Measurements from ENCODE around the gene PDZD8.
A peak's percentile ranks its signal among the peaks of the same experiment; 100 is the strongest.

The PDZD8 gene

DNA sequence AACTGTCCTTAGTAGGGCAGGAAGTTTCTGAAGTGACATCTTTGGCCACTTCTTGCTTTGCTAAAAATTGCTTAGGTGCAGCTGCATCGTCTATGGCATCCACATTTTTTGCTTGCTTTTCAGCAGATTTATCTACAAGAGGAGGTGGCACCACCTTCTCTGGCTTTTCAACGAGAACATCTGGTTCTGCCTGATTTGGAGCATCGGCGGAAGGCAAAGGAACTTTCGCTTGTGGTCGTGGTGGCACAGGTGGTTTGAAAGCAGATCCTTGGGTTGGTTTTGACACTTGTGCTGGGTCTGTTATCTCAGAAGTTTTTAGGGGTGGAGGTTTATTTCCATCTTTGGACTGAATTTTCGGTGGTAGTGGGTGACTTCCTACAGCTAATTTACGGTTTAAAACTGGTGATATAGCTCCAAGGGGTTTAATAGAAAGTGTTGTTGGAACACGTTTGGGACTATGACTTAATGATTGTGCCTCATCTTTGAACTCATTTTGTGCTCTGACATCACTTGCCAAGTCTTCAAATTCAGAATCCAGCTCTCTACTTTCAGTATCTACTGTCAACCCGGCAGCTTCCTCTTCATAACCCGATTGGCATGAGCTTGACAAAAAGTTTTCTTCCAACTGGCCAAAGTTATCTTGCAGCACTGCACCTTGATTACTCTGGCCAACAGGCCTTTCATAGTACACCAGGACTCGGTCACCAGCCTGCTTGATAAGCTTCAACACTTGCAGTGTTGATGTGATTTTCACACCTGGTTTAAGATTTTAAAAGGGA is 90.3 kb downstream of the PDZD8 start:
- DNase-seq, result no peak

DNA sequence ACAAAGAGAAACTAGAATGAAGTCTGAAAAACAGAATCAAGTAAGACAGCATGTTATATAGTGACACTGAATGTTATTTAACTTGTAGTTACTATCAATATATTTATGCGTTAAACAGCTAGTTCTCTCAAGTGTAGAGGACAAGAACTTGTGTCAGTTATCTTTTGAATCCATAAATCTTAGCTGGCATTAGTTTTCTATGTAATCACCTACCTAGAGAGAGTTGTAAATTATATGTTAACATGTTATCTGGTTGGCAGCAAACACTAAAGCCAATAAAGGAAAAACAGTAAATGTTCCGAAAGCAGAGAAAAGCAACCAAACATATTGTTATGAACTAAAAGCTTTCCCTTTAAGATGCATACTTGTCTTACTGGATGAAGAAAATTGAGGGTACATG is 97.6 kb downstream of the PDZD8 start:
- DNase-seq, result no peak

DNA sequence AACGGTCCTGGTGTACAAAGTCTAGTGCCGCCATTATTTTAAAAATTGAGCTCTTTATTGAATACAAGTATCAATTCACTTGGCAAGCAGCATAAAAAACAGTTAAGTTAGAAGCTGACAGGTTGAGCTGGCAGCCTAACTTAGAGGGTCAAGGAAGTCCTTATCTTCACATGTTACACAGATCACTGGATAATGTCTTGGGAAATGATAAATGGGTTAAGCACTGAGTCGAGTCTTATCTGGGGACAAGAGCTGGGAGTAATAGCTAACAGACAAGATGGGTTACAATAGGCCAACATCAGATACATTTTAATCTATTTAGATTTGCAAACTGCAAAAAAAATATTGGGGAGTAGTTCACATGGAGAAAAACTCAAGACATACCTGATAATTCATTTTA is 100.1 kb downstream of the PDZD8 start:
- no peak for DNase-seq

DNA sequence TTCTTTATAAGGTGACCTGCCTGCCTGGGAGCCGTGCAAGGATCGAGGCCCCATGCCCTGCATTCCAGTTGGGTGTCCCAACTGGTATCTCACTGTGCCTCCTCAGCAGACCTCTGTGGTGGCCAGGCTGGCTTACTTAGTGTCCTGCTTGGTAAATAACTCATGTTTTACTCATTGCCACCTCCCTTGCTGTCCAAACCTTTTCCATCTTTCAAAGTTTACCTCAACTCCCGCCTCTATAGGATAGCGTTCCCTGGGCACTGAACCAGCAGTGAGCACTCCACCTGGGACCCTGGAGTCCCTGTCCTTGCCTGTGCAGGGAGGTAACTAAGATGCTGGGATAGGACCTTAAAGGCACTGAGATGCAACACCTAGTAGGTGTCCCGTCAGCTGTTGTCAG is 100.7 kb downstream of the PDZD8 start:
- no peak for DNase-seq

- DNase-seq, result no peak
These were observed 101.3 kb downstream of the PDZD8 start for GRCh38 chr10:117273980-117274379.

GRCh38 chr10:117272195-117273076 is 102.8 kb downstream of the PDZD8 start:
- DNase-seq, result no peak

GRCh38 chr10:117271427-117271826 is 103.8 kb downstream of the PDZD8 start:
- DNase-seq, result no peak

DNA sequence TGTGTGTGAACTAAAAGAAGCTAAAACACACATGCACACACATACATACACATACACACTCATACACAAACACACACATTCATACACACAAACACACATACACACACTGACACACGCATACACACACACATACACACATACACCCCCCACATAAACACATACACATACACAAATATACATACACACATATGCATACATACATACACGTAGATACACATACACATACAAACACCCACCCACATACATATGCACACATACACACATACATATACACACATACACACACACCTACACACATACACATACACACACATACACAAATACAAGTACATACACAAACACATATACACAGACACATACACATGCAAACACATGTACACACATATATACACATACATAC is 106.3 kb downstream of the PDZD8 start:
- DNase-seq, result no peak

GRCh38 chr10:117268258-117268657 is 107.0 kb downstream of the PDZD8 start:
- no peak for DNase-seq

- DNase-seq, result no peak
These were observed 108.4 kb downstream of the PDZD8 start for GRCh38 chr10:117266812-117267211.

DNA sequence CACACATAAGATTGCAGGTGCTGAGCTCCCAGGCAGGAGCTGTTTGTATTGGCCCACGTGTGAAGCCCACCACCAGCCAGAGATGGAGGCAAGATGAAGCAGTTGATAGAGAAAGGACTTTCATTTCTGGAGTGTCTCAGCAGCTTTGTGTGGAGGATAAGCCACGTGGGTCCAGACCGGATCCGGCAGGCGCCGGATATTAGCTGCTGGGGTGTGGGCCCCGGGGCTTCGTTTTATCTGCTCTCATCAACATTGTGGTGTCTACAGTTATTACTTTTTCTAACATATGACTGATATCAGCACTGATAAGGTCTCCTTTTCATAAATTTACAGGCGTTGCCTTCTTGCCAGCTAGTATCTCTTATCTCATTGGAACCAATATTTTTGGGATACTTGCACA is 108.8 kb downstream of the PDZD8 start:
- no peak for DNase-seq

DNA sequence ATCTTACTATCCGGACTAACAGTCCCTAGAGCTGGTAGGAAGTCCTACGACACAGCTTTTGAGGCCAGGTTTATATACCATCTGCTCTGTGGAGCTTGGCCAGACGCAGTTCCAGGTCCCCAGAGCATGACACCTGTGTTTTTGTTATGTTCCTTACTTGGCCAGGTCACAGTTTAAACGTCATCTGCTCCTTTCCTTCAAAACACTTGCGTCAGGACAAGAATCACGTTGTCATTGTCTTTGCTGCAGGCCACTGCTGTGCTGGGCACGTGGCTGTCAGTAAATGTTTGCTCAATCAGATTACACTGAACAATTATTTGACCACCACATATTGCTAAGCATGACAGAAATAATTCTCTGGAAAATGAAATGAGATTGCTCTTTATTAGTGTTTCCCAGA is 110.5 kb downstream of the PDZD8 start:
- DNase-seq, result peak; percentile 20

- DNase-seq, result no peak
These were observed 112.3 kb downstream of the PDZD8 start for GRCh38 chr10:117262903-117263293.

DNA sequence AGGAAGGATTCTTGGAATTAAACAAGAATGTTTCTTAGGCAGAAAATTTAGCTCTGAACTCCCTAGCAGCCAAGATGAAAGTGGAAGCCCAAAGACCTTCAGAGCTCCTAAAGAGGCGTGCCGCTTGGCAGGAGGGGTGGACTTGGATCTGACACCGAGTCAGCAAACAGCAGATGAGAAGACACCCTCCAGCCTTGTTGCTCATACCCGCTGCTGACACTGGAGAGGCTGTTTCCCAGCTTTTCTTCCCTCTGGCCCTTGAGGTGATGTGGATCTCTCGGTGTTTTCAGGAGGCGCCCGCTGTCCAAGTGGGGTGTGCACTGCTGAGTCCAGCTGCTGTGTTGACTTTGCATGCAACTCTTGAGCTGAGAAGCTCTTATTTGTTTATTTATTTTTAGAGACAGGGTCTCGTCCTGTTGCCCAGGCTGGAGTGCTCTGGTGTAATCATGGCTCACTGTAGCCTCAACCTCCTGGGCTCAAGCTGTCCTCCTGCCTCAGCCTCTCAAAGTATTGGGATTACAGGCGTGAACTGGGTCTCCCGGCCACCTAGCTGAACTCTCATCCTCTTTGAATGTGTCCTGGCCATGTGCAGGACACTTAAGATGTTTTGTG is 112.8 kb downstream of the PDZD8 start:
- DNase-seq, result no peak

DNA sequence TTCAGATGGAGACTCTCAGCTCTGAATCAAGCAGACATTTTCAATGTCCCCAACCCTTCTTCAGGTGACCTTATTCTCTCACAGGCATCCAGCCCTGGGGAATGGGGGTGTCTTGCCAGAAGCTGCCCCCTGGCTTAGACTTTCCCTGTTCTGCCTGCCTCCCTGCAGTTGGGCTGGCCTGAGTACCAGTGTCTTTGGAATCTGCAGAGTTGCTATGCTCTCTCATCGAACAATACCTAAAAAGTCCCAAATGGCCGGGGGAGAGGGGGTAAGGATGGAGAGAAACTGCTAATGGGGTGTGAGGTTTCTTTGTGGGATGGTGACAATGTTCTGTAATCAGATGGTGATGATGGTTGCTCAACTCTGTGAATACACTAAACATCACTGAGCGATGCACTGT is 113.7 kb downstream of the PDZD8 start:
- DNase-seq, result no peak

GRCh38 chr10:117260084-117260483 is 115.2 kb downstream of the PDZD8 start:
- no peak for DNase-seq

DNA sequence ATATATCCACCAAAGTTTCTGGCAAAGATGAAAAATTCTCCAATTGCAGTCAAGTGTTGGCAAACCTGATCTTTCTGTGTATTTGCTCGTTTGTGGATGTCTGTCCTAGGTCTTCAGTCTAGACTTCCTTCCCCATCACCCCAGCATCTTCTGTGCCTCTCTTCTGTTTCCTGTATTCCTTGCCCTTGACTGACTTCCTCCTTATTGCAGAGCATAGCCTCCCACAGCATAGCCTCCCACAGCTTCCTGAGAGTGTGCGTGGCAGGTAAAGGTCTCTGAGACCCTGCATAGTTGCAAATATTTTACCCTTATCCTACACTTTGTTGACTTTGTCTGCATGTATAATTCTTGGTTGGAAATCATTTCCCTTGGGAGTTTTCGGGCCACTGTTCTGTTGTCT is 116.0 kb downstream of the PDZD8 start:
- DNase-seq, result no peak

GRCh38 chr10:117257721-117258120 is 117.5 kb downstream of the PDZD8 start:
- no peak for DNase-seq

GRCh38 chr10:117256910-117257309 is 118.3 kb downstream of the PDZD8 start:
- DNase-seq, result no peak

DNA sequence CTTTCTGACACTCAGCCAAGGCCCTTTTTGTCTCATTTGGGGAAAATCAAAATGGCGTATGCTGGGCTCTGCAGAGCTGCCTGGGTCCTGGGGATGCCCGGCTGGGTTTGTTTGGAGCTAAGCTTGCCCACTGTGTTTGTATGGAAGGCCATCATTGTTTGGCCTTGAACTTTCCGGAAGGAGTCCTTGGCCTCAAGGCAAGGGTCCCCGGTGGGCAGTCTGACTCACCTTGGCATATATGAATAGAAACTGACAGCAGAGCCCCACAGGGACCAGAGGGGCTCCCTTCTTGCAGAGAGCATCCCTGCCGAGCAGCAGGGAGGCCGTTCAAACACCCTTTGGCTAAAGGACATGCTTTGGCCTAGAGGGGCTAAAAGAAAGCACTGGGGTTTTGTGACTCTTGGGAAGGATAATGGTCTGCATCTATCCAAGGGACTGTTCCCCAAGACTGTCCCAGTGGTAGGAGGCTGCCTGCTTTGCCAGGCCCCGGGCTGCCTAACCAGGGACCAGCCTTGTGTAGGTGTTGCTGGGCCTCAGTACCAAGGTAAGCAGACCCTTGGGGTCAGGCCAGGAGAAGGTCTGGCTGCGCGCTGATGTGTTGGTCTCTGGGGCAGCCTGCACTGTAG is 119.3 kb downstream of the PDZD8 start:
- DNase-seq, result no peak

- DNase-seq, result no peak
These were observed 120.2 kb downstream of the PDZD8 start for GRCh38 chr10:117254774-117255735.

DNA sequence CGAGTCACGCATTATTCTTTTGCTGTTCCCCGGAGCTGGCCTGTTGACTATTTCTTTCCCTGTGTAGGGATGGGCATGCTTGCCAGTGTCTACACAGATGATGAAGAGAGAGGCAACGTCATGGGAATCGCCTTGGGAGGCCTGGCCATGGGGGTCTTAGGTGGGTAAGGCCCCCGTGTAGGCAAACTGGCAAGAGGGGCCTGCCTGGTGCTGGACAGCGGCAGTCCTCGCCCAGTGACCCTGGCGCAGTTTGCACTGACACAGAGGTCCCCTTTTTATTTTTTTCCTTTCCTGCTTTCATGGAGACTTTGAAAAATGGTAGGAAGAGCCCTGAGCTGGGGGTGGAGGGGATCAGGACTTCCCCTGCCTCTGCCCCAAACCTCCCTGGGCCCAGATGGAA is 120.9 kb downstream of the PDZD8 start:
- no peak for DNase-seq

Data from NCI-H1092 treated with DMSO at 0.1 percent for 48 hours (cell line).